GM12878 (cell line): ENCODE data around the gene TTLL3. TPM values are rescaled to one million over a fixed set of nuclear protein-coding genes. Genes with fewer than 3 reads are reported as not detected.
A peak's percentile ranks its signal among the peaks of the same experiment; 100 is the strongest.

Experiments
- ATAC-seq: fragments of 200-7000 bp; cut with Tn5 transposase; 3 replicates; pipeline ENCODE4 v1.9.1; 2020; ENCODE audit warnings: mild to moderate bottlenecking, moderate library complexity
- BruUV-seq: library from RNA; stranded (reverse); fragments of 400-500 nt; replicated peaks from 2 replicates; lab custom pipeline; 2021; lab: Mats Ljungman, UMichigan
- CTCF ChIA-PET: fragments of 300-600 bp; sonication (Branson Sonifier 250); formaldehyde crosslinking; extraction: SDS; loops from one replicate; lab custom pipeline; 2021; ENCODE audit warnings: inconsistent platforms; lab: Yijun Ruan, JAX
- POLR2A ChIA-PET: fragments of 350-600 bp; formaldehyde crosslinking; extraction: SDS; loops from one replicate; lab custom pipeline; 2021; ENCODE audit warnings: inconsistent platforms; lab: Charles Lee
- RAD21 ChIA-PET: fragments of 300-600 bp; sonication (Branson Sonifier 250); formaldehyde crosslinking; loops from one replicate; lab custom pipeline; 2023; ENCODE audit warnings: antibody characterized with exemption; ENCODE audit not compliant: unreplicated experiment; lab: Charles Lee
- SMC1A ChIA-PET: fragments of 300-600 bp; sonication (Branson Sonifier 250); formaldehyde crosslinking; loops from one replicate; lab custom pipeline; 2023; ENCODE audit not compliant: unreplicated experiment, uncharacterized antibody; lab: Charles Lee
- DNase-seq: peaks from one replicate; pipeline ENCODE4 v3.0.0-alpha.2; 2011; ENCODE audit warnings: low read depth, low spot score
- FAIRE-seq: peaks from 3 replicates; lab custom pipeline; 2011; peaks lifted over from hg19 to GRCh38; lab: Jason Lieb, UNC
- H2AFZ ChIP-seq: 2 replicates; pipeline ENCODE4 v1.6.0; 2011; ENCODE audit warnings: low read depth, low read length, control low read depth; ENCODE audit not compliant: control insufficient read depth
- H3K27ac ChIP-seq: 2 replicates; pipeline ENCODE4 v1.5.1; 2011; ENCODE audit warnings: control low read depth; ENCODE audit not compliant: control insufficient read depth, insufficient read depth
- H3K27me3 ChIP-seq, 2 experiments: replicated peaks in 1 of 2; 2 replicates each; pipeline versions ENCODE4 v1.6.0 to v1.6.1; 2011; ENCODE audit warnings: low read length in 1 of 2; ENCODE audit not compliant: control insufficient read depth in 2 of 2, insufficient read depth in 2 of 2
- H3K36me3 ChIP-seq, 2 experiments: 2 replicates each; pipeline ENCODE4 v1.5.1; 2011; ENCODE audit warnings: low read length in 1 of 2; ENCODE audit not compliant: control insufficient read depth in 2 of 2, insufficient read depth in 2 of 2
- H3K4me1 ChIP-seq: 2 replicates; pipeline ENCODE4 v1.6.1; 2011; ENCODE audit warnings: mild to moderate bottlenecking, low read length, moderate library complexity, mixed read lengths; ENCODE audit not compliant: control insufficient read depth, insufficient read depth
- H3K4me2 ChIP-seq: 2 replicates; pipeline ENCODE4 v1.6.0; 2011; ENCODE audit warnings: control low read depth; ENCODE audit not compliant: control insufficient read depth, insufficient read depth
- H3K4me3 ChIP-seq: fragments of 200-600 bp; sonication (generic); 2 replicates; pipeline ENCODE4 v1.5.1; 2016
- H3K79me2 ChIP-seq: 2 replicates; pipeline ENCODE4 v1.6.0; 2011; ENCODE audit warnings: low read length; ENCODE audit not compliant: control insufficient read depth, insufficient read depth
- H3K9ac ChIP-seq: 2 replicates; pipeline ENCODE4 v1.8.0; 2011; ENCODE audit warnings: low read length, control low read depth, mixed read lengths; ENCODE audit not compliant: control insufficient read depth, insufficient read depth
- H3K9me3 ChIP-seq: replicated peaks from 3 replicates; pipeline ENCODE4 v1.5.1; 2011; ENCODE audit warnings: mild to moderate bottlenecking, low read length; ENCODE audit not compliant: control insufficient read depth, insufficient read depth
- H4K20me1 ChIP-seq: 2 replicates; pipeline ENCODE4 v1.6.0; 2011; ENCODE audit not compliant: control insufficient read depth, insufficient read depth
- CTCF ChIP-seq, 3 experiments: IDR thresholded peaks in 2 of 3; conservative IDR thresholded peaks in 1 of 3; 2 replicates each; pipeline ENCODE4 v1.5.1; 2011; ENCODE audit warnings: low read depth in 3 of 3, low read length in 3 of 3, mild to moderate bottlenecking in 3 of 3, control low read depth in 2 of 3, moderate library complexity in 2 of 3, inconsistent platforms in 1 of 3, mixed read lengths in 1 of 3; ENCODE audit not compliant: control insufficient read depth in 2 of 3, insufficient read depth in 1 of 3; ENCODE audit errors: extremely low read depth in 1 of 3
- NR2C2 ChIP-seq: IDR thresholded peaks from 2 replicates; pipeline ENCODE4 v1.6.1; 2011; ENCODE audit warnings: borderline replicate concordance, low read depth; ENCODE audit not compliant: control insufficient read depth, insufficient read length
- PBX3 ChIP-seq: IDR thresholded peaks from 2 replicates; pipeline ENCODE4 v1.6.1; 2011; ENCODE audit warnings: mild to moderate bottlenecking, low read depth, low read length, moderate library complexity; ENCODE audit not compliant: insufficient replicate concordance
- PKNOX1 ChIP-seq: fragments of 450-650 bp; IDR thresholded peaks from 2 replicates; pipeline ENCODE4 v1.6.1; 2016; ENCODE audit warnings: mild to moderate bottlenecking
- RAD21 ChIP-seq: IDR thresholded peaks from 2 replicates; pipeline ENCODE4 v1.6.1; 2011; ENCODE audit warnings: mild to moderate bottlenecking, low read depth, low read length, moderate library complexity; ENCODE audit not compliant: insufficient read depth
- RAD51 ChIP-seq: fragments of 450-650 bp; IDR thresholded peaks from 2 replicates; pipeline ENCODE4 v1.6.1; 2016; ENCODE audit warnings: moderate library complexity, mild to moderate bottlenecking, inconsistent platforms
- SMC3 ChIP-seq: IDR thresholded peaks from 2 replicates; pipeline ENCODE4 v1.6.1; 2011; ENCODE audit warnings: low read length, improper control_type of control experiment, borderline replicate concordance
- SPI1 ChIP-seq: IDR thresholded peaks from 2 replicates; pipeline ENCODE4 v1.6.1; 2011; ENCODE audit warnings: low read depth, mild to moderate bottlenecking, low read length, moderate library complexity, borderline replicate concordance; ENCODE audit not compliant: insufficient read depth
- TCF3 ChIP-seq: IDR thresholded peaks from 2 replicates; pipeline ENCODE4 v1.6.1; 2012; ENCODE audit warnings: low read depth, mild to moderate bottlenecking, low read length, borderline replicate concordance; ENCODE audit not compliant: insufficient read depth
- YY1 ChIP-seq: IDR thresholded peaks from 2 replicates; pipeline ENCODE4 v1.6.1; 2011; ENCODE audit warnings: low read depth, mild to moderate bottlenecking, low read length
- ZNF207 ChIP-seq: fragments of 450-650 bp; IDR thresholded peaks from 2 replicates; pipeline ENCODE4 v1.6.1; 2014; ENCODE audit warnings: antibody characterized with exemption, mild to moderate bottlenecking, borderline replicate concordance
- WGBS: methylation state at CpG from one replicate; pipeline ENCODE4 v1.1.6; 2016; ENCODE audit warnings: low lambda C conversion rate; ENCODE audit not compliant: insufficient replicate concordance, insufficient coverage; ENCODE audit errors: missing lambda C conversion rate; 5-methylcytosine and 5-hydroxymethylcytosine counted together
- in situ Hi-C: fragments of 300-500 bp; cut with MboI; formaldehyde crosslinking; loops from 9 replicates; pipeline ENCODE4 v1.14.3; 2018; ENCODE audit warnings: mixed read lengths
- intact Hi-C: fragments of 100-400 bp; cut with micrococcal nuclease; formaldehyde crosslinking; loops from one replicate; pipeline ENCODE4 v1.14.2; 2022; ENCODE audit not compliant: unreplicated experiment
- polyA plus RNA-seq, 11 experiments: library from polyadenylated mRNA; depleted of rRNA in 4 of 11; unstranded in 6 of 11; stranded (reverse) in 5 of 11; fragments of >200 nt; fragmentation: Nextera tagmentation in 4 of 11; fragmentation: Illumina TruSeq in 1 of 11; extraction: Ambion mirVana in 4 of 11; extraction: Trizol in 1 of 11; gene quantifications; 1 replicate in 1 of 11; 2 replicates in 10 of 11; pipeline versions ENCODE4 v1.2.1 to v1.2.3, GENCODE V29; 2011 to 2016; ENCODE audit warnings: inconsistent platforms in 2 of 11, missing spikeins in 2 of 11, low read depth in 1 of 11
- total RNA-seq, 4 experiments: library from RNA; depleted of rRNA in 3 of 4; stranded (reverse); fragments of >200 nt in 3 of 4; fragmentation: Illumina TruSeq in 1 of 4; extraction: Trizol in 1 of 4; gene quantifications; 2 replicates each; pipeline versions ENCODE4 v1.2.1 to v1.2.3, GENCODE V29; 2013 to 2021

The TTLL3 gene
- total and polyA plus RNA-seq, 10 of the 15 experiments (the other 5 are each of a cell fraction or from before 2014, with no cell fraction given), result 4.2 to 51.3 (median 18.9) TPM

GRCh38 chr3:9782770-9783169 is 27.3 kb upstream of the TTLL3 start:
- no TSS peak for BruUV-seq
- H3K79me2 ChIP-seq, result no peaks in the 10 kb centered on the region
- intact Hi-C loops, result no loop called here
- no peaks in the 10 kb centered on the region for H4K20me1 ChIP-seq
- H3K4me1 ChIP-seq, result peaks cover 31% of the 10 kb centered on the region
- H3K27me3 ChIP-seq, result no peaks in the 10 kb centered on the region
- peaks cover 3 to 7% of the 10 kb centered on the region in 2 experiments; a peak in 2 of 4 replicates for H3K36me3 ChIP-seq
- in situ Hi-C loops, result no loop called here
- SMC1A ChIA-PET, result interaction anchor here (1.2 kb wide), 1 partner anchor 149 kb away, joined by 7 read pairs; no protein-coding TSS in a partner anchor
- no peak overlapping the region for H2AFZ ChIP-seq
- H3K27ac ChIP-seq, result no peak overlapping the region
- POLR2A ChIA-PET, result interaction anchor here (0.7 to 1.8 kb wide), 6 partner anchors 10 to 280 kb away, joined by 4 to 9 read pairs (median 4); partner anchors contain the start of genes ARPC4, CAMK1 and TADA3
- TF ChIP-seq PKNOX1 (peak; percentile 82), ZNF207 (no peak), TCF3 (no peak), SMC3 (0 out of 2 replicates have a peak, but pooled peaks have one; percentile 9), RAD51 (no peak), CTCF (IDR thresholded peaks at IDR 0.05 in 2 of 3, conservative IDR thresholded peaks at IDR 0.05 in 1 of 3; ENCODE audit: control insufficient read depth in 2 of 3, extremely low read depth in 1 of 3, insufficient read depth in 1 of 3, low read depth in 3 of 3, low read length in 3 of 3) (peak; percentile 31 to 55 (median 52); a peak in 4 of 6 replicates), PBX3 (peak; percentile 17), RAD21 (peak; percentile 64), NR2C2 (no peak), YY1 (peak; percentile 63), SPI1 (no peak)
- TF ChIP-seq, all 136 proteins: peak for 6
- H3K4me2 ChIP-seq, result no peak overlapping the region
- ChIA-PET RAD21 (interaction anchor here (0.6 to 1.9 kb wide), 9 partner anchors 10 to 692 kb away, joined by 3 to 6 read pairs (median 3); partner anchors contain the start of genes ARPC4 and TTLL3), CTCF (interaction anchor here (1.0 to 4.0 kb wide), 5 partner anchors 8 to 150 kb away, joined by 3 to 15 read pairs (median 5); partner anchors contain the start of genes CRELD1 and OGG1)
- FAIRE-seq (no peak), ATAC-seq (peak; percentile 43; the same call in 2 of the 3 replicates), DNase-seq (no peak)
- no peak overlapping the region for H3K9ac ChIP-seq
- WGBS, result 0% methylated on average over 3 of the region's 3 CpGs
- no peaks in the 10 kb centered on the region for H3K9me3 ChIP-seq
- H3K4me3 ChIP-seq, result no peak overlapping the region
